ENCODE measurements around the gene CA5A.
"Not testable (repeated sequence)": the region's sequence is repeated elsewhere in the genome, so short reads cannot be mapped to it uniquely, and the experiment has no call there.

CA5A gene

GRCh38 chr16:87922250-87922871 is 14.0 kb downstream of the CA5A start:
- no peak for DNase-seq

- no peak for DNase-seq
Measured at GRCh38 chr16:87921236-87921773, 15.0 kb downstream of the CA5A start.

- DNase-seq, result no peak
Measured at GRCh38 chr16:87919681-87919994, 16.7 kb downstream of the CA5A start.

- DNase-seq, result no peak
Measured at GRCh38 chr16:87918866-87919680, 17.3 kb downstream of the CA5A start.

- no peak for DNase-seq
Measured at GRCh38 chr16:87918338-87918737, 18.0 kb downstream of the CA5A start.

GRCh38 chr16:87917503-87917902 is 18.8 kb downstream of the CA5A start:
- DNase-seq, result no peak

GRCh38 chr16:87914812-87915211 is 21.5 kb downstream of the CA5A start:
- no peak for DNase-seq

GRCh38 chr16:87914021-87914725 is 22.2 kb downstream of the CA5A start:
- not testable (repeated sequence) for DNase-seq

GRCh38 chr16:87912691-87913090 is 23.6 kb downstream of the CA5A start:
- not testable (repeated sequence) for DNase-seq

- DNase-seq, result not testable (repeated sequence)
Measured at GRCh38 chr16:87911106-87911763, 25.1 kb downstream of the CA5A start.

- DNase-seq, result peak; percentile 91 to 95
Measured at GRCh38 chr16:87909203-87909935, 27.0 kb downstream of the CA5A start.

GRCh38 chr16:87908101-87908500 is 28.2 kb downstream of the CA5A start:
- DNase-seq, result not testable (repeated sequence)

GRCh38 chr16:87905521-87905920 is 30.8 kb downstream of the CA5A start:
- not testable (repeated sequence) for DNase-seq

- not testable (repeated sequence) for DNase-seq
Measured at GRCh38 chr16:87904963-87905362, 31.4 kb downstream of the CA5A start.

- DNase-seq, result not testable (repeated sequence)
Measured at GRCh38 chr16:87900489-87900888, 35.8 kb downstream of the CA5A start.

GRCh38 chr16:87897521-87898505 is 38.5 kb downstream of the CA5A start:
- peak; percentile 59 to 71 for DNase-seq

GRCh38 chr16:87896924-87897520 is 39.3 kb downstream of the CA5A start:
- DNase-seq, result peak in 1 of 2 donors; percentile 28

GRCh38 chr16:87896176-87896890 is 40.0 kb downstream of the CA5A start:
- peak in 1 of 2 donors; percentile 27 for DNase-seq

- DNase-seq, result peak; percentile 82 to 84
Measured at GRCh38 chr16:87895641-87896141, 40.6 kb downstream of the CA5A start.

- DNase-seq, result not testable (repeated sequence)
Measured at GRCh38 chr16:87894005-87894404, 42.3 kb downstream of the CA5A start.

All from stimulated activated CD4-positive, alpha-beta T cell treated with anti-CD3 and anti-CD28 coated beads, Interleukin-2, amount 100 ng/mL, for 24 hours (primary cell).